Activated T-cell treated with anti-CD3 and anti-CD28 coated beads for 4 hours (primary cell): Measurements from ENCODE around the gene TREML1.

Experiments used
- DNase-seq: peaks from one replicate; pipeline ENCODE4 v3.0.0-alpha.2; 2020

TREML1 gene

DNA sequence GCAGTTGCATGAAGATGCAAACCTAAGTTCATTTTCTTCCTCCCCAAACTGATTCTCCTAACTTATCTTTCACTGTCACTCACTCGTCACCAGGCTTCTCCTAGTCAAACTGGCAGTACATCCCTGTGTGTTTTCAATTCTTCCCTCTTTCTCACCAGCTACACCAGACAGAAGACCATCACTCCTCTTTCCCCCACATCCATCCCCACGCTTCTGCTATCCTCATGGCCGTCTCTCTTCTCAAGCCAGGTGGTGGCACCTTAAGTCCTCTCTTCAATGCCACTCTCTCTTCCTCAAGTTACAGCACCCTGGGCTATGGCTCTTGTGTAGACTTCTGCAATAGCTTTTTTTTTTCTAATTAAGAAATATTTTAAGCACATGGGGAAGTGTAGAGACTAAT is 23.1 kb upstream of the TREML1 start:
- DNase-seq, result no peak

- DNase-seq, result no peak
Observed at GRCh38 chr6:41176189-41176588, 22.0 kb upstream of the TREML1 start.

DNA sequence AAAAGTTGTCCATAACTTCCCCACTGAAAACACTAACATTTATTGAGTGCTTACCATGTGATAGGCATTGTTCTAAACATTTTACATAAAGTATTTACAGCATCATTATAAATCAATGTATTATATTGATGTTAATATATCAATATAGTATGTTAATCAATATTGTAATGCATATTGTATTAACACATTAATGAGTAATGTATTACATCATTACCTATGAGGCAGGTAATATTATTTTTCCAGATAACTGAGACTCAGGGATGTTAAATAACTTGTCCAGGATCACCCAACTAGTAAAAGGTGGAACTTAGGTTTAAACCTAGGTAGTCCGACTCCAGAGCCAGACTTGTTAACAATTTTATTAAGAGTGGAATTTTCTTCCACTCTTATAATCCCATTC is 20.9 kb upstream of the TREML1 start:
- DNase-seq, result no peak

GRCh38 chr6:41174610-41175009 is 20.5 kb upstream of the TREML1 start:
- no peak for DNase-seq

DNA sequence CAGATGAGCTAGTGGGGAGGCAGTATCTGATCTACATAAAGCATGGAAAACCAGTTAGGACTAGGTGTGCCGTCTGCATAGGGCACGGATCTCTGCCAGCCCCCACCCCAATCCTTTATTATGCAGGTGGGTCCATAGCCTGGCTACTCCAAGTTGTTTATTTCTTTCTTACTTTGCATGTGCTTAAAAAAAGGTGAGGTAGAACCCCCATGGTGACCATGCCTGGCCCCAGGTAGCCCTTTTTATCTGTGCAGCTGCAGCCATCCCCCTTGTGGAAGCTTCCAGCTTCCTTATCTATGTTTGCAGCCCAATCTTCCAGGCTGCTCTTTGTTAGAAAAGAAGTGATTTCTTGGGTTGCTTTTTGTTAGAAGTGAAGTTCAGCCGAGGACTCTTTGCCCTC is 17.8 kb upstream of the TREML1 start:
- DNase-seq, result no peak

- no peak for DNase-seq
Observed at GRCh38 chr6:41170547-41171160, 16.5 kb upstream of the TREML1 start.

DNA sequence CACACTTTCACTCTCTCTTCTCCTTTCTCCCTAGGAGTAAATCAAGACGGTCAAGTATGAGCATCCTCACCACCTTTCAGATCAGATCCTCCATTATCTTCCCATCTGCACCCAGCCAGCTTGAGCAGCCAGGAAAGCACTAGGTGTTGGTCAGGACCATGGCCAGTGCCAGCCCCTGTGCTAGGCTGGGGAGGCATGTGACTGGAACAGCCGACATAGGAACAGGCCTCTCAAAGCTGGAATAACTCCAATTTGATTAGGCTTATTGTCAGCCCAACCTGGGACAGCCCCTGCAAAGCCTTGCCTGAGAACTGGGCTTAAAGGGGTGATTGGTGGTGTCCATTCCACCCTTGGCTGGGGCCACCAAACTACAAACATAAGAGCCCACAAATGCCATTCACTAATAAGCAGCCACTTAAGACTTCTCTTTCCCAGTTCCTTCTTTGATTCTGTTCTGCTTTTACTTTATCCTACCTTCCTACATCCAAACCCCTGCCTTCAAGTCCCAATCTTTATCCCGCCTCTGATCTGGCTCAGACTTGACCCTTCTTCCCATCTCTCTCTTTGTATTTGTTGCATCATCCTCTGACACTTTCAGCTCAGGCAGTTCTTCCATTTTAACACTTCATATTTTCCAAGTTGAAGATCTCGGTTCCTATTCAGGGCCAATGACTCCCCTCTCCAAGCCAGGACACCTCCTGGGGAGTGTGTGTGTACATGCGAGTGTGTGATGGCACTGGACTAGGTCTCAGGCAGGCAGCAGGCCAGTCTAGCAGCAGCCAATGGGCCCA is 13.2 kb upstream of the TREML1 start:
- DNase-seq, result no peak

DNA sequence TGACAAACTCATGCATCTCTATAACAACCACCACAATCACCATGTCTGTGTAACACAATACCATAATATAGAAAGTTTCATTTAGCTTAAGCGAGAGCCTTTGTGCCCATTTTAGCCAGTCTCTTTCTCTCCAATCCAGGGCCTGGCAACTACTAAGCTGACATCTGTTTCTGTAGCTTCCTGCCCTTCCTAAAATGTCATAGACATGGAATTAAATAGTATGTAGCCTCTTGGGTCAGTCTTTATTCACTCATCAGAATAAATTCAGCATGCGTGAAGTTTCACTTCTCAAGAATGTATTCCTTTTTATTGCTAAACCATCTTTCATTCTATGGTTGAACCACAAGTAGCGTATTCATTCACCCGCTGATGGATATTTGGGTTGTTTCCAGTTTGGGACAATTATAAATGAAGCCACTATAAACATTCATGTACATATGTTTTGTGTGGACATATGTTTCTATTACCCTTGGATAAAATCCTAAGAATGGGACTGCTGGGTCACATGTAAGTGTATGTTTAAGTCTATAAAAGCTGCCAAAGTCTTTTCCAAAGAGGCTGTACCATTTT is 10.5 kb upstream of the TREML1 start:
- DNase-seq, result no peak

DNA sequence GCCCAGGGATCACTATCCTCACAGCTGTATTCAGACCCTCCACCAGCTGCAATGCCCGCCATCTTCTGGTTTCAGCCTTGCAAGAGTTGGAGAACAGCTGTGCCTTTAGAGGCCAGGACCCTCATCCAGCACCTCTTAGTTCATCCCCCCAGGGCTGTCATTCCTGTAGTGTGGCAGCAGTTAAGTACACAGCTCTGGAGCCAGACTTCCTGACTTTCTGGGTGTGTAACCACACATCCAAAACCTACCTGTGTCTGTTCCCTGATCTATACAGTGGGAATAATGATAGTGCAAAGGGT is 9.2 kb upstream of the TREML1 start:
- no peak for DNase-seq

DNA sequence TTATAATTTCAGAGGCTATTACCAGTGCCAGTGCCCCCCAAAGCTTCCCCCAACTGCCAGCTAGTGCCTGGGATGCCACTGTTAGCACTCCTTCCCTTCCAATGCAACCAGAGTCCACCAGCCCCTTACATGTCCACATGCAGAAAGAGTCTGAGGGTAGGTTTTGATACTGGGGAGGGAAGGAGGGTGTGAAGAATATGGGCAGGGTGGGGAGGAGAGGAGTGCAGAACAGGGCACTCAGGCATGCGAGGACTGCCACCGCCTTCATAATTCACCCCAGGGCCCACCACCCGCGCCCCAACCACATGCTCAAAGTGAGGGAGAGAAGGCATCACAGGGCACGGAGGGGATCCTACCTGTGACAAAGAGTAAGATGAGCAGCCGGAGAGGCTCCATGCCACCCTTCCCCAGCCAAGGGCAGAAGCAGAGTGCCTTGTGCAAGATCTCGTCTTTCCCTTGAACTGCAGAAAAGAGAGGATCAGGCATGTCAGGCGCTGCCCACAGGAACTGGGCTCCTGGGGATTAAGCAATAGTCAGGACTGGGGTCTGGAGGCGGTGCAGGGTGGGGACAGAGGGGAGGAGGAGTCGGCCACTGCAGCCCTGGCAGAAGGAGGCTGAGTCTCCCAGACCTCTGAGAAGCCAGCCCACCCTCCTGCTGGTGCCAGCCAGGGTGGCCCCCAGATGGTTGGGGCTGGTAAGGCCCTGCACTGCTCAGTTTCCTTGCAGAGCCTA is 8.7 kb upstream of the TREML1 start, which contains the start of gene TREM2:
Gene TREM2, minus strand, starts transcription at position 430 of the 732 bp plus-strand sequence. Its CDS starts 34 bp downstream, at position 396.
- no peak for DNase-seq

GRCh38 chr6:41161851-41162552 is 7.9 kb upstream of the TREML1 start:
- no peak for DNase-seq

GRCh38 chr6:41161380-41161779 is 7.2 kb upstream of the TREML1 start:
- no peak for DNase-seq

GRCh38 chr6:41160933-41161332 is 6.8 kb upstream of the TREML1 start:
- no peak for DNase-seq

DNA sequence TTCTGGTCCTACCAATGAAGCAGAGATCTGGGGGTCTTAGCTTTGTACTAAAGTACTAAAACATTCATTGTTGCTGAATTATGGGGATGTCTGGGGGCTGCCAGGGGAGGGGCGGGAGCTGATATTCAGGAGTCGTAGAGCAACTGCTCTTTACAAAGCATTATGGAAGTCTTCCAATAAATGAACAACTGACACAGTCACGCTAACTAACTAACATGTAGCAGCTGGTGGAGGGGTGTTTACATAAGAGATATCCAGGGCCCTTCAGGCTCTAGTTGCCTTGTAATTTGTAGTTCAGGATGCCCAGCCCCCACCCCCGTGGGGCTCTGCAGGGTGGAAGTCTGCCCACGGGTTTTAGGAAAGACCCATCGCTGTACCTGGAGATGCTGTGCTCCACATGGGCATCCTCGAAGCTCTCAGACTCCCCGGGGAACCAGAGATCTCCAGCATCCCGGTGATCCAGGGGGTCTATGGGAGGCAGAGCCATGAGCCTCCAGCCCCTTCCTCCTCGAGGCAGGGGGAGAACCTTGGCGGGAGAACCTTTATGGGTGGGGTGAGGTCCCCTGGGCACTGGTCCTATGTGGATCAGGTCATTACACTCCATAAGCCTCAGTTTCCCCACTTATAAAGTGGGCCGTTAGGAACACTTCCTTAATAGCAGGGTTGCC is 5.4 kb upstream of the TREML1 start:
- DNase-seq, result no peak

DNA sequence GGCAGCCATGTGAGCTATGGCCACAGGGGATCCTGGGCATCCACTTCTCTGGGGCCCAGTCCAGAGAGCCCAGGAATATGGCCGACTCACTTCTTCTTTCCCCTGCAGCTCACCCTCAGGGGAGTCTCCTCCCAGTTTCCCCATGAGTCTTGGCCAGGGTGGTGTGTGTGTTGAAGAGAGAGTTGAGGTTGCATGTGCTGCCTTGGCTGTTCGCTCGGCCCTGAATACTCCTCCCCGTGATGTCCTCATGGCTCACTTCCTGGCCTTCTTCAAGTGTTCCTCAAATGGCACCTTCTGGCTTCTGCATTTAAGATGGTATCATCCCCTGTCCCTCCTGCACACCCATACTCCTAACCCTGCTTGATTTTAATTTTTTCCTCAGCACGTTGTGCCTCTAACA is 3.2 kb upstream of the TREML1 start:
- DNase-seq, result no peak

DNA sequence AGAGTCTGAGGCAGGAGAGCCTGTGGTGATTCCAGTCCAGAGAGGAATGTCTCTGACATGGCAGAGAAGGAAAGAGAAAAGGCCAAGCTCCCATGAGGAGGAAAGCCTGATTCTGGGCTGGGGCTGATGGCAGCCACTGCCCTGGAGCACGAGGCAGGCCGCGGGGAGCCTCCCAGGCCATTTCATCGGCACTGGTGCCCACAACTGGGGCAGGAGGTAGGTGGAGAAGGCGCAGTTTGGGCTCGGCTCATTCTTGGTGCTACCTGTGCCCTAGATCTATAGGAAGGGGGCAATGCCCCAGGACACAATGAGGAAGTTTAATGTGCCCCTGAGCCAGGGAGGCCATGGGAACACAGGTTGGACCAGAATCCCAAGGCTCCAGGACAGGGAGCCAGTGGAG is 2.6 kb upstream of the TREML1 start:
- no peak for DNase-seq

- DNase-seq, result no peak
Observed at GRCh38 chr6:41156001-41156400, 1.9 kb upstream of the TREML1 start.

DNA sequence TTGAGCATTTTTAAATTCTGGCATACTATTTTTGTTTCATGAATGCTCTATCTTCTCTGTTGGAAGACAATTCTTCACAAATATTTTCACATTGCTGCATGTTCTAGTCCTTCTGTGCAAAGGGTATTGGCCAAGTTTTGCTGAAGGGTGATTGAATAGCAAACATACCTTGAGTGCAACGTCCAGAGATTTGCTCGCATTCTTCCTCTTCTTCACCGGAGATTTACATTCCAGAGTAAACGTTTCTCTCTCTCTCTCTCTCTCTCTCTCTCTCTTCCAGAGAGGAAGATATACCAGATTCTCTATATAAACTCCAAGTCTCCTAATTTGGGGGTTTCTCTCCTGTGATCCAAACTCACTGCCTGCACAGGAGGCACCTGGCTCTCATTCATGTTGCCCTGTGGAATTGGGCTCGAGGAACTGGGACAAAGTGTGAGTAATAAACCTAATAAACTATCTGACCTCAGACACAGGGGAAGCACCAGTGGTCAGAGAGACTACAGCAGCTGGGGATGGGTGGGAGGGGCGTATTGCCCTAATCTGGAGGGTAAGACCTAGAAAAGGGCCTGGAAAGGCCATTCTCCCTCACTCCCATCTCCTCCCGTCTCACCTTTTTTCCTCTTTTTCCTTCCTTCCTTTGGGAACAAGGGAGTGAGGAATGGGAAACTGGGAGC is 1.1 kb upstream of the TREML1 start:
- no peak for DNase-seq

DNA sequence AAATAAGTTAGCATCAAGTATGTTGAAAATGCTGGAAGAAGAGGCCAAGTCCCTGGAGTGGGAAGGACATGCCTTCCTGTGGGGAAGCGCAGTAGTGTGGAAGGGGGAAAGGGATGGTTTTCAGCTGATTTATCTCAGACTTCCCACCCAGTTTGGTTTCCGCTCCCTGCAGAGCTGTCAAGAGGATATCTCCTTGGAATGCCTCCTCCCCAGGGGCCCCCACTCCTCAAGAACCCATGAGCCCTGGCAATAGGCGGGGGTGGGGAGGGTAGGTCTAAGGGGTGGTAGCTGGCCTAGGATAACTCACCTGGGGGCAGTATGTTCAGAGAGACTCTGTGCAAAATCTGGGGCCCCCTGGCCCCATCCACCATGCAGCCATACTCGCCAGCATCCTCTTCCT is 696 bp downstream of the TREML1 start:
- no peak for DNase-seq

DNA sequence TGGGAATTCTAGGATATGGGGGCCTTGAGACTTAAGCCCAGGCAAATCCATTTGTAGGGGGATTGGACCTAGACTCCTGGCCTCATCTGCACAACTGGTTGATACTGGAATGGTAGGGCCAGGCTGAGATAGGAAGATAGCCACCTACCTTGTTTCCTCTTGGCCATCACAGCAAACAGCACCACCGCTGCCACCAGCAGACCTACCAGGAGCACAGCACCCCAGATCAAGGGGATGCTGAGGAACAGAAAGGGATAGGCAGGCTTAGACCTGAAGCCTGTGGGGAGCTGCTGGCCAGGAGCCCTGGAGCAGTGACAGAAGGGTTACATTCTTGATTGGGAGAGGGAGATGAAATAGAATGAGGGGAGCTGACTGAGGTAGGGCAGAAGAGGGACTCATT is 3.5 kb downstream of the TREML1 start:
- DNase-seq, result no peak

GRCh38 chr6:41147917-41148316 is 6.2 kb downstream of the TREML1 start:
- no peak for DNase-seq

DNA sequence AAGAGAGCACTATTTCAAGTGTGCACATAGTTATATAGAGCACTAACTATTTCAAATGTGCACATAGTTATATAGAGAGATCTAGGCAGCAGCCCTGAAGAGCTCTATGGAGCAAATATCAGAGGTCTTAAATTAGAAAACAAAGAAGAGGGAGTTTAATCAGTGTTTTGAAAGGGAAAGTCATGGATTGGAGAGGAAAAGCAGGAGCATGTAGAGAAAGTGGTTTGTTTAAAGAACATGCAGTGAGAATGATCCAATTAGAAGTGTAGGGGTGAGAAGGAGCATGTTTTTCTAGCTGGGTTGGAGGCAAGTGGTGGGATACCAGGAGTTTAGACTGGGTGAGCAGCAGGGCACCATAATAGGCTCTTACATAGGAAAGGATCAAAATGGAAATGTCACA is 17.2 kb downstream of the TREML1 start:
- no peak for DNase-seq
